Fibroblast of peridontal ligament (primary cell): ENCODE results near the gene RFNG.

Experiments used
- DNase-seq: peaks from one replicate; pipeline ENCODE4 v3.0.0-alpha.2; 2010; ENCODE audit errors: extremely low read depth

Gene RFNG

GRCh38 chr17:82013772-82014321 is 37.8 kb downstream of the RFNG start:
- no peak for DNase-seq

GRCh38 chr17:82013341-82013740 is 38.3 kb downstream of the RFNG start:
- DNase-seq, result no peak

DNA sequence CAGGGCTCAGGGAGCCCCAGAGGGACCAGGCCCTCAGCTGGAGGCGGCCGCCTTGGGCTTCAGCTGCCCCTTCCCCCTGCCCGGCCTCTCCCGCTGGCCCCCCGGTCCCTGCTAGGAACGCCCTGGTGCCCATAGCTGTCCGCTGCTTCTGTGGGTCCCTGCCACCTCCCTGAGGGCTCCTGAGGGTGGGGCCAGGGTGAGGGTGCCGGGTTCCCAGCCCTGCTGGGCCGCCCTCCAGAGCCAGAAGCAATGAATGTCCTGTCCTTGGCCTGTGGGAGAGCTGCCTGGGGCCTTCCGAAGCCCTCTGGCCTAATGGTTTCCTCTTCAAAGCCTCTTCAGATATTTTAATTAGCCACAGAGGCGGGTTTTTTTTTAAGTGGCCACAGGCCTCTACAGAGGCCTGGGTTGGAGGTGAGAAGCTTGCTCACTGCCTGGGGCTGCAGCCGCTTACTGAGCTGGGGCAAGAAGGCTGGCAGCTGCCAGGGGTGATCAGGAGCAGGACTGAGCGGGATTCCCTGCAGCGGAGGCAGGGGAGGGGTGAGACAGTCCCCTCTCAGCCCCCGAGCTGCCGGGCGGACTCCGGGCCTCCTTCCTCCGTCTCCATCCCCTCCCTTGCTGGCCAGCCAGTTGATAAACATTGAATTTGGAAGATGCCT is 38.8 kb downstream of the RFNG start:
- no peak for DNase-seq

- no peak for DNase-seq
These were observed 39.4 kb downstream of the RFNG start for GRCh38 chr17:82012261-82012639.

GRCh38 chr17:82011617-82012187 is 39.9 kb downstream of the RFNG start:
- no peak for DNase-seq

DNA sequence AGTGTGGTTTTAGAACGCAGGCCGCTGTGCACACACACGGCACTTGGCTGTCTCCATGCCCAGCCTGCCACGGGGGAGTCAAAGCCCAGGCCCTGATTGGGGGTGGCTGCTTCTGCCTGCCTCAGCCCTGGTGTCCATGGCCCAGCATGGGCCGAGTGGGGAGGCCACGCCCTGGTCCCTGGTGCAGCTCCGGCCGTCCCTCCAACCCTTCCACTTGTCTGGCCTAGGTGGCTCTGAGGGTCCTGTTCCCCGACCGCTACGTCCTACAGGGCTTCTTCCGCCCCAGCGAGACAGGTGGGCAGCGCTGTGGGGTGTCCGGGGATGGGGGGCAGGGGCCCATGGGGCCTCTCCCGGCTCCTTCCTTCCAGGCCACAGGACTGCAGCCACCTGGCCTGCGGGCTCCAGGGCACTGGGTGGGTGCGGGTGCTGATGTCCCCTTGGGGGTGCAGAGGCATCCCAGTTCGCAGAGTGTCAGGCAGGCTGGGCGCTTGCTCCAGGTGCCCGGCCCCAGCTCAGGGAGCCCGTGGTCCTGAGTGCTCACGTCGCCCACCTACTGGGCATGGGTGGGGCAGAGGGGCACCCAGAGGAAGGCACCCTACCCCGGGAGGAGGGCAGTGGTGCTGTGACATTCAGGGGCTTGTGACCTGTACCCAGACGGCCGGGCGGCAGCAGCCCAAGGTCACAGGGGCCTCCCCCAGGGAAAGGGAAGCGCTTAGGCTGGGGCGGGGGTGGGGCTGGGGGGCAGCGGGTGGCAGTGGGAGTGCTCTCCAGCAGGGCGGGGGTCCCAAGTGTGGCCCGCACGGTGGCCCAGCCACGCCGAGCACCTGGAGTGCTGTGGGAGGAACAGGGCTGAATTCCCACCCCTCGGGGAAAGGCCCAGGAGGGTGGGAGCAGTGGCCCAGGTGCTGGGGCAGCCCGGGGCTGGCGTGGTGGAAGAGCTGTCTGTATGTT is 40.8 kb downstream of the RFNG start:
- DNase-seq, result no peak

- DNase-seq, result no peak
These were observed 42.2 kb downstream of the RFNG start for GRCh38 chr17:82009413-82009812.

DNA sequence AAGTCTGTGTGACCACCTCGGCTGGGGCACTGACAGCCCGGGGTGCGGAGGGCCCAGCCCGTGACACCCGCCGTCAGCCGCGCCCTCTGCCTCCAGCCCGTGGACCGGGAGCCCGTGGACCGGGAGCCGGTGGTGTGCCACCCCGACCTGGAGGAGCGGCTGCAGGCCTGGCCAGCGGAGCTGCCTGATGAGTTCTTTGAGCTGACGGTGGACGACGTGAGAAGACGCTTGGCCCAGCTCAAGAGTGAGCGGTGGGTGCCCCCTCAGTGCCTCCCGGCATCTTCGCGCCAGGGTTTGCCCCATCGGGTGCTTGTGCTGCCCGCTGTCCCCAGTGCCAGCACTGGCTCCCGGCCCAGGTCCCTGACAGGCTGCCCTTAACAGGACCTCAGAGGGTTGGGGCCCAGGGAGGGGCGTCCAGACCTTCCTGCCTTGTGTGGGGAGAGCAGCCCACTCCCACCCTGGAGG is 42.6 kb downstream of the RFNG start:
- no peak for DNase-seq

- DNase-seq, result no peak
These were observed 43.2 kb downstream of the RFNG start for GRCh38 chr17:82008258-82008940.

GRCh38 chr17:82007495-82008257 is 43.9 kb downstream of the RFNG start:
- DNase-seq, result no peak

- DNase-seq, result no peak
These were observed 44.5 kb downstream of the RFNG start for GRCh38 chr17:82007228-82007494.

- DNase-seq, result no peak
These were observed 45.0 kb downstream of the RFNG start for GRCh38 chr17:82006468-82007227.

DNA sequence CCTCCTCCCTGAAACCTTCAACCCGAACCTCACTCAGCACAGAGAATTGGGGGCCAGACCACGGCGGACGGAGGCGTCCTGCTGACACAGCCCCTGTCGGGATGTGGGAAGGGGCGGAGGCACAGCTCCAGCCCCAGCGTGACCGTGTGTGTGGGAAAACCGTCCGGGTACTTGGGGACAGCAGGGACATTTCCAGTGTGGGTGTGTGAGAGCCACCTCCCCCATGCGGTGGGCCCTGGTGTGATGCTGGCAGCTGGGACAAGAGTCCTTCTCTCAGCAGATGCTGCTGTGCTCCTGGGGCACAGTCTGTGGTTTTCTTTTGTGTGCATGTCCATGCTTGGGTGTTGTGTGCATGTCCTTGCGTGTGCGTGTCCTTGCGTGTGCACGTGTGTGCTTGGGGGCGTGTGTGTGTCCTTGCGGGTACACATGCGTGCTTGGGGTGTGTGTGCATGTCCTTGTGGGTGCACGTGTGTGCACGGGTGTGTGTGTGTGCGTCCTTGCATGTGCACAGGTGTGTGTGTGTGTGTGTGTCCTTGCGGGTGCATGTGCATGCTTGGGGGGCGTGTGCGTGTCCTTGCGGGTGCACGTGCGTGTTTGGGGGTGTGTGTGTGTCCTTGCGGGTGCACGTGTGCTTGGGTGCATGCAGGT is 45.8 kb downstream of the RFNG start:
- DNase-seq, result no peak

DNA sequence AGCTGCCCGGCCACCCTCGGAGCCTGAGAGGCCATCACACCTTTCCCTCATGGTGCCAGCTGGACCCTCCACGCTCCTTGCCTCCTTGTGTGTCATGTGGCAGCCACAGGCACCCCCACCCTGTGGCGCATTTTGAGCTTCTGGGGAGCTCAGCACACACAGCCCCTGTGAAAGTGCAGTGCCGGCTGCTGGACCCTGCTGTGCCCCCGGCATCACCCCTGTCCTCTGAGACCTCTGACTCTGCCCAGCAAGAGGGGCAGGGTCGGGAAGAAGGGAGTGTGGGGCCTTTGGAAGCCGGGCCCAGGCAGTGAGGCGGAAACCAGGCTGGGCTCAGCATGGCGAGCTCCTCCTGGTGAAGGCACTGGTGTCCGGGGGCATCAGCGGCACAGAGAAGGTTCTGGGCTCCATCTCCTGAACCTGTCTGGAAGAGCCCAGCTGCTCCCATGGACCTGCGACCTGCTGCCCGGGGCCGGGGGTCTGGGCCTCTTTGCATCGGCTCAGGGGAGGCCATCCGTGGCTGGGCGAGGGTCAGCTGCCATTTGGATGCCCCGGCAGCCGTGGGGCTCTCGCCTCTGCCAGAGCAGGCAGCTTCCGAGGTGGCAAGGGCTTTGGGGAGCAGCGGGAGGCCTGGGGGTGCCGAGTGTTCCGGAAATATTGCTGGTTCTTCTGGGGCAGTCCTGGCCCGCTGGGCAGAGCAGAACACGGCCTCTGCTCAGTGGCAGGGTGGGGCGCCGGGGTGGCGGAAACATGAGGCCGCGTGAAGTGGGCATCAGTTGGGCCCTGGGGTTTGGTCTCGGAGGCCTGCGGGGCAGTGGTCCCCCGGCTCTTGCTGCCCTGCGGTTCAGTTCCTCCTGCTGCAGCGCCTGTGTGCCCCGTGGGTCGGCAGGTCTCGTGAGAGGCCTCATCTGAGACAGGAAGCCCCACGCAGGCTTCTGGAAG is 46.8 kb downstream of the RFNG start:
- DNase-seq, result no peak

- peak; percentile 88 for DNase-seq
These were observed 47.9 kb downstream of the RFNG start for GRCh38 chr17:82003411-82004381.

GRCh38 chr17:82001571-82002056 is 50.0 kb downstream of the RFNG start:
- no peak for DNase-seq

DNA sequence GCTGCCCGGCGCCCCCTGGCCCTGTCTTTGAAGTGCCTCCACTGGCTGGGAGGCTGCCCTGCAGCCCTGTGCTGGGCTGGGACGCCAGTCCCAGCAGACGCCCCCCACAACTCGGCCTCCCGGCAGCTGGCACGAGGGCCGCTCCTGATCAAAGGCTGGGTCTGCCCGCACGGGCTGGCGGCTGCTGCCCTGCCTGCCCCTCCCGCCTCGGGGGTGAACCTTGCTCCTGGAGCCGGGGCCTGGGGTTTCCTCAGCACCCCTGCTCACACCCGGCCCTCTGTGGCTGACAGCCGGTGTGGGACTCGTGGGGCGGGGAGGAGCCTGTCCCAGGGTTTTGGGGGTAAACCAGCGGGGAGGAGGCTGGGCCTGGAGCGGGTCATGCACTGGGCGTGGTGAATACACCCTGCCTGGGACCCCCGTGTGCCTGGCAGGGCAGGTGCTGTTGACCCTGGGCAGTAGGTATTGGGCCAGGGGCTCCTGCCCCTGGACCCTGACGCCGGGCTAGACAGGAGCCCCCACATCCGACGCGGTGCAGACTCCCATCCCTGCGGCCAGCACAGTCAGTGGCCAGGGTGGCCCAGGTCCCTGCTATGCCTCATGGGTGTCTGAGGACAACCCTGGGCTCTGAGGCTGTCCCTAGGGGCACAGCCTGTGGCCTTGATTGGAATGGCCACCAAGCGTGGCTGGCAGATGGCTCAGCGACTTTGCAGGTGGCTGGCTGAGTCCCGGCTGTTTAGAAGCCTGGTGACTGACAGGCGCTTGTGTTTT is 50.6 kb downstream of the RFNG start:
- DNase-seq, result no peak
